Stimulated activated CD8-positive, alpha-beta memory T cell treated with anti-CD3 and anti-CD28 coated beads, Interleukin-12 subunit alpha, Interleukin-12 subunit beta, amount 100 ng/mL, for 4 hours (primary cell): ENCODE measurements around the gene ZNF835.
"Not testable (repeated sequence)": the region's sequence is repeated elsewhere in the genome, so short reads cannot be mapped to it uniquely, and the experiment has no call there.

Source experiments
- DNase-seq: peaks from one replicate; pipeline ENCODE4 v3.0.0-alpha.2; 2020; ENCODE audit warnings: low read depth

Gene ZNF835

DNA sequence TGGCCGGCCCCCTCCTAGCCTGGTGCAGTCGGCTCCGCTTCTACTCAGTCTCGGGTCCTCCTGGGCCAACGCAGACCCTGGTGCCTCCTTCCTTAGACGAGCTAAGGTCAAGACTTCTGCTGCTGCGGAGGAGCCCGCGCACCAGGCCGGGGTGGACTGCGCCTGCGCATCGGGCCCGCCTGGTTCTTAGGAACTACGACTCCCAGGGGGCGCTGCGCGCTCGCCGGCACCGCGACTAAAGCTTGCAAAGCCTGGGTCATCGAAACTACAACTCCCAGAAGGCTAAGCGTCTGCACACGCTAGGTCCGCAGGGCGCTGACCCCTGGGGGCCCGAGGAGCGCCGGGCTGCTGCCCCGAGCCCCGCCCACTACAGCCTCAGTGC, at the start of gene ZNF835:
ZNF835 (minus strand) TSS at position 145 of the 382 bp plus-strand sequence. CDS start 6,559 bp downstream, outside the sequence.
- DNase-seq = peak; percentile 66

DNA sequence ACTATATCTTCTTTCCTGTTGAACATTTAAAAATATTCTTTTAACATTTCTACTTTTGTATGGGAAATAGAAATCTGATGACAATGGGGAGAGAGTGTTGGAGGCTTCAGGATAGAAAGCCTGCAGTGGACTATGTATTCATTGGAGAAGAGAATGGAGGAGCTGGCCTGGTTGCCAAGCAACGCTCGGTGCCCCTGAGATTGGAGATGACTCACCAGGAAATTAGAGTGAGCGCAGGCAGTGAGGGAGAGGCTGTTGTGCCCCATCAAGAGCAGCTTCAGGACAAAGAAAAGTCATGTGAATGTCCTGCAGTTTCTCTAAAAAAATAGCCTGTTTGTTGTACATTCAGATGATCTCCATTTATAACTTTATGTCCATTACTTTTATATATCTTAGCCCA, 48.7 kb upstream of the ZNF835 start:
- no peak for DNase-seq

DNA sequence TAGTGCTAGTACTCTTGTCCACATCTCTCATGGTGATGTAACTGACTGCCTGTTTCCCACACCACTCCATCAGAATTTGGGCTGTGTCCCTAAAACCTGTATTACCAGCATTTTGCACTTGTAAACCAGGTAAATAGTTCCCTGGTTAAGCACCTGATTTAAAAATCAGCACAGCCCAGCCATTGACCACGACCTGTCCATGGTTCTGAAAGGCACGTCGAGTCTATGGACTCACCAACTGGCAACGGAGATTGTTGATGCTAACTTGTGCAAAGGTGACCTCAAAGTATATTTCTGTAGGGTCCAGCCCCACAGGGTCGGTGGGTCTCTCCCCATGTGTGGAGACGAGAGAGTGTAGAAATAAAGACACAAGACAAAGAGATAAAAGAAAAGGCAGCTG, 46.7 kb upstream of the ZNF835 start:
- DNase-seq = no peak

DNA sequence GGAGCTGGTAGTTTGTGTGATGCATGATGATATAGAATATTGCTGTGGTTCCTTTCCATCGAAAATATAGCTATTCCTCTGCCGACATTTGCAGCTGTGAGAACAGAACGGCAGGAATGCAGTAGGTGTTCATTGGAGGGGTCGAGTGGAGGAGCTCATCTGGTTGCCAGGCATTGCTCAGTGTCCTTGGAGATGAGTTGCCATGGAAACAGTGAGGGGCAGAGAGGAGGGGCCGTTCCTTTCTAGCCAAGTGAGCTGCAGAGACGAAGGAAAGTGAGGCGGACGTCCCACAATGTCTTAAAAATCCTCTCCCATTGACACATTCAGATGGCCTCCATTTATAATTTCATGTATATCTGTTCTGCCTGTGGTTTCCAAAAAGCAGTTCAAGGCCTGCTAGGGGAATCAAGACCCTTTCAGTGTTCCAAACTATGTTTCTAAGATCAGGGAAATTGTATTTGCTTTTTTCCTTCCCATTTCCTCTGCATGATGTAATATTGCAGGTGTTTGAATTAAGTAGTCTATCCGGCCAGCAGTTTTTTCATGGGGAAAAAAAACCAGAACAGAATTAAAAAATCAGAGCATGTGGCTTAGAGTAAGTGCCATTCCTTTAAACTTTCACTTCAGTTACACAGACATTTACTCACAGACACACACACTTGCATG, 41.2 kb upstream of the ZNF835 start:
- no peak for DNase-seq

DNA sequence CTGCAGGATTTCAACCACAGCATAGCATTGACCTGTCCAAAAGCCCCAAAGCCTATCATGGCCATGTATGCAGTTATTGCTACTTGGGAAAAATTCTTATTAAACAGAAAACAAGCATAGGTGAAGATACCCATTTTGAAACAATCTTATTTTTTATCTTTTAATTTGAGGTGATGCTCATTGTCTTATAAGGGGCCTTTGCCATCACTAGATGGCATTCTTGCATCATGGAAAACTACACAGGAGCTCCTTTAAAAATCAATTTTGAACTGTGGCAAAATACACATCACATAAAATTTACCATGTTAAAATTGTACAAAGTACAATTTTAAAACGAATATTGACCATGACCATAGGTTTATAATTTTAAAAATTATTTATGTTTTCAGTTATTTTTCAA, 38.9 kb upstream of the ZNF835 start:
- DNase-seq = no peak

DNA sequence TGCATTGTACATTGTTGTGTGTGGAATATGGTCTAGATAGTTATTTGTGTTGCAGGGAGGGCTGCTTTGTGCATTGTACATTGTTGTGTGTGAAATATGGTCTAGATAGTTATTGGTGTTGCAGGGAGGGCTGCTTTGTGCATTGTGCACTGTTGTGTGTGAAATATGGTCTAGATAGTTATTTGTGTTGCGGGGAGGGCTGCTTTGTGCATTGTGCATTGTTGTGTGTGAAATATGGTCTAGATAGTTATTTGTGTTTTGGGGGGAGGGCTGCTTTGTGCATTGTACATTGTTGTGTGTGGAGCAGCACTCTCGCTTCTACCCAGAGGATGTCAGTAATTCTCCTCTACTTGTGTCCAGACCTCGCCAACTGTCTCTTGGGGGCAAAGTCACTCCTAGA, 36.3 kb upstream of the ZNF835 start:
- DNase-seq = no peak

DNA sequence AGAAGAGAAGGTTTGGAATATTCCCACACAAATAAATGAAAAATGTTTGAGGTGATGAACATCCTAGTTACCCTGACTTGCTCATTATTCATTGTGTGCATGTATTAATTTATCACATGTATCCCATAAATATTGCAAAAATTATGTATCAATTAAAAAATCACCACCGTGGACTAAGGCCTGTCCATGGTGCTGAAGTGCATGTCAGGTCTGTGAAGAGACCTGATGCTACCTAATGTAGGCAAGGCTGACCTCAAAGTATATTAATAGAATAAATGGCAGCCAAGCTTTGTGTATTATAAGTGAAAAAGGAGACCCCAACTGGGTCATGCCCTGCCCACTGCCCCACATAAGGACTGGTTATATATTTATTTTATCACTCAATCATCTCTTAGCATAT, 34.4 kb upstream of the ZNF835 start:
- DNase-seq = no peak

DNA sequence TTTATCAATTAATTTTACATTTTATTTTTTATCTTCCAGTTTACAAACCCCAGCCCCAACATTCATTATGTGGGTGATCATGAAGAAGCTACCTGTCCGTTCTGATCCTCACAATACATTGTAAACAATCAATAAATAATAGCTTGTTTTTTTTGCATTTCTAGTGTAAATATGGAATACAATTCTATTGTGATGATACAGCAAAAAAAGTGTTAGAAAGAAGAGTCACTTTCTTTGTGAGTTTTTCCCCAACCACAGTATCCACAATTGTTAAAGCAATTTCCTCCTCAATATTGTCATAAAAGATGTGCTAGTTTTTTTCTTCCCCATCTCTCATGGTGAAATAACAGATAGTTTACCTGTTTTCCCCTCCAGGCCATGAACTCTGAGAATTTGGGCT, 30.3 kb upstream of the ZNF835 start:
- no peak for DNase-seq

DNA sequence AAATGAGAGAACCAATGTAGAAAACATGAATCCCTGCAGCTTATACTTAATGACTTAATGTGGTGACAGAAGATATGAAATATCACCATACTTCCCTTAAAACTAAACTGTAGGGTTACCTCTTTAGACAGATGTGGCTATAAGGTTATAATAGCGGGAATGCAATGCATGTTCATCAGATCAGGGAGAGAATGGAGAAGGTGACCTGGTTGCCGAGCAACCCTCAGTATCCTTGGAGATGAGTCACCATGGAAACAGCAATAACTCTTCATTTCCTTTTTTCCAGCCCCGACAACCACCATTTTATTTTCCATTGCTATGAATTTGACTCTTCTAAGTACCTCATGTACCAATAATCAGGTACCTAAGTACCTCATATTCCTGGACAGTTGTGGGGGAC, 28.0 kb upstream of the ZNF835 start:
- DNase-seq = no peak

DNA sequence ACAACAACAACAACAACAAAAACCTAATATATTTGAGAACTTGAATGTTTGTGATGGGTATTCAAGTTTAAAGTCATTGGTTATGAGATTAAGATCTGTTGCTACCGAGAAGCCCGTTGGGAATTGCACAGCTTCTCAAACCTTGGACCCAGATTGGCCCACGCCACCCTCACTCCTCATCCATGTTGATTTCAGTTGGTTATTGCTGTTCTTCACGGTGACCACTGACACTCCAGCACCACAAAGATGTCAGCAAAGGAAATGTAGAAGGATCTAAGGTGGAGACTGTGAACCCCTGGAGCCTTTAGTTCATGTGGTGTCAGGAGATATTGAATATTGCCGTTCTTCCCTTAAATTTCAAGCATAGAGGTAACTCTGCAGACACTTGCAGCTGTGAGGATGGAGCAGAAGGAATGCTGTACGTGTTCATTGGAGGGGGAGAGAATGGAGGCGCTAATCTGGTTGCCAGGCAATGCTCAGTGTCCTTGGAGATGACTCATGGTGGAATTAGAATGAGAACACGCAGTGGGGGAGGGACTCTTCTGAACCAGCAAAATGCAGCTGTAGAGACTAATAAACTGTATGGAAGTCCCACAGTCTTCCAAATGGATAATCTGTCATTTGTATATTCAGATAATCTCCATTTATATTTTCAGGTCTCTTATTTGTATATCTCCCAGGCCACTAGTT, 20.8 kb upstream of the ZNF835 start:
- no peak for DNase-seq

DNA sequence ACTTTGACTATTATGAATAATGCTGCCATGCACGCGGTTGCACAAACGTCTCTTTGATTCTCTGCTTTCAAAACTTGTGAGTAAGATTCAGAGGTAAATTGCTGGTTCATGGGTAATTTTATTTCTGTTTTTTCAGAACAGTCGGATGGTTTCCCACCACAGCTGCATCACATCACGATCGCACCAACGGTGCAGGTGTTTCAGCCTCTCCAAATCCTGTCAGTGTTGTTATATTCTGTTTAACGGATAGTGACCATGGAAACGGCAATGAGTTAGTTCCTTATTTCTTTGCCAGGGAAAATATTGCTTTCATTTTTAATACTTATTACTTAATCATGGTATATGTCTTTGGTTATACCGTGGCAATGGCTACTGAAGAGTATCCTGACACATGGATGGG, 19.1 kb upstream of the ZNF835 start:
- DNase-seq = no peak

DNA sequence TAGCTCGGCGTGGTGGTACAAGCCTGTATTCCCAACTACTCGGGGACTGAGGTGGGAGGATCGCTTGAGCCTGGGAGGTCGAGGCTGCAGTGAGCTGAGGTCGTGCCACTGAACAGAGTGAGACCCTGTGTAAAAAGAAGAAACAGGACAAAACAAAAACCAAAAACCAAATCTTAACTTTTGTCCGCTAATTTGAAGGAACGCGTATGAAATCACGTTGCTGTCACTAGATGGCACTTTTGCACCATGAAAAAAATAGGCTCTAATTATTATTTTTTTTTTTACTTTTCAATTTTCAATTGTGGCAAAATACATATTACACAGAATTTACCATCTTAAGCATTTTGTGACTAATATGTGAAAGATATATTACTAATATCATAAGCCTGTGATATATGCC, 17.6 kb upstream of the ZNF835 start:
- no peak for DNase-seq

DNA sequence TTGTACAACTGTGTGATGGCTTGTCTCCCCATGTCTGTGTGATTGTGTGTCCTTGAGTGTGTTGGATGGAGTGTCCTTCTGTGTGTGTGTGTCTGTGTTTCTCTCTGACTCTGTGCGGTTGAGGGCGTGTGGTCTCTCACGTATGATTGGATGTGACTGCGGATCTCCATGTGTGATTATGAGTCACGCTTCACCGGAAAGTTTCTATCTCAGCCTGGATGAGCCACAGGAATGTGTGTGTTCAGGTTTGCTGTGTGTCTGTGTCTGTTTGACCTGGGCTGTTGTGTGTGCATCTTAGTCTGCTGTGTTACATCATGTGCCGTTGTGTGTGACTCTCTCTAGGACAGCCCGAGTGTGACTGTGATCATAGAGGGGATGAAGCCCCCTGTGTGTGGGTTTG, 15.5 kb upstream of the ZNF835 start:
- no peak for DNase-seq

DNA sequence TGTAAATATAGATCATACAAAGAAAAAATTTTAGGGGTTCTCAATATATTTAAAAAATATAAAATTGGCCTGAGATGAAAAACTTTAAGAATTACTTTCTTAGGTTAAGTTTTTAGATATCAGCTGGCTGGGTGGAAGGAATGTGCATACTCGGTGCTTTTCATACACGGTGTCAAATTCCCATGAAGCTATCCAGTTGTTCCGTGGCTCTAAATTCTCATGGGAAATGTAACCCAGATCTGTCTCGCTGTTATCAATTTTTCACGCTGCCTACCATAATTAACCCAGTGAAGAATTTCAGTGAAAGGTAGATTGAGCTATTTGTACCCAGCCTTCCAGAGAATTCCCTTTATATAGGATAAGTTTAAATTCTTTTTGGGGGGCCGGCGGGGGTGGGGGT, 11.6 kb upstream of the ZNF835 start:
- DNase-seq = no peak

DNA sequence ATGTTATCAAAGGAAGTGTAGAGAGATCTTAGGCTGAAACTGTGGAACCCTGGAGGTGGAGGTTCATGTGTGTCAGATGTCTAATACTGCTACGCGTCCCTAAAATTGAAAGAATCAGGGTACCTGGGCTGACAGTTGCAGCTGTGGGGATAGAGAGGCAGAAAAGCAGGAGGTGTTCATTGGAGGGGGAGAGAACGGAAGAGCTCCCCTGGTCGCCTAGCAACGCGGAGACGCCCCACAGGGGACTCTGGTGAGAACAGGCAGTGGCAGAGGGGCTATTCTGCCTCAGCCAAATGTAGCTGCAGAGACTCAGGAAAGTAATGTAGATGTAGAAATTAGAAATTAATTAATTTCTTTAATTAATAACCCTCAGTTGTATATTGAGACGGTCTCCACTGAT, 10.1 kb upstream of the ZNF835 start:
- no peak for DNase-seq

DNA sequence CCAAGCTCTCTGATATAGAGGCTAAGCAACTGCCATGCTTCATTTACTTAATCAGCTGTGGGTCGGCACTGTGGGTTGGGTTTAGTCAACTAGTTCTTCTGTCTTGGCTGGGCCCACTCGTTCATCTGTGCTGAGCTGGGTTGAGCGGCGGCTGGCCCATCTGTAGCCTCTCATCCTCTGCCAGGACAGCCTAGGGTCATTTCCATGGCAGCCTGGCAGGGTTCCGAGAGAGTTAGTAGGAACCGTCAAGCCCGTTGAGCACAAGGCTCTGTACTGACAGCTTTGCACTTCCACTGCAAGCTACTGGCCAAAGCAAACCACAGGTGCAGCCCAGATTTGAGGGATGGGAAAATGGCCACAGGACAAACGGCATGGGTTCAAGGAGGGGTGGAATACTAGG, 6.6 kb upstream of the ZNF835 start:
- DNase-seq = no peak

DNA sequence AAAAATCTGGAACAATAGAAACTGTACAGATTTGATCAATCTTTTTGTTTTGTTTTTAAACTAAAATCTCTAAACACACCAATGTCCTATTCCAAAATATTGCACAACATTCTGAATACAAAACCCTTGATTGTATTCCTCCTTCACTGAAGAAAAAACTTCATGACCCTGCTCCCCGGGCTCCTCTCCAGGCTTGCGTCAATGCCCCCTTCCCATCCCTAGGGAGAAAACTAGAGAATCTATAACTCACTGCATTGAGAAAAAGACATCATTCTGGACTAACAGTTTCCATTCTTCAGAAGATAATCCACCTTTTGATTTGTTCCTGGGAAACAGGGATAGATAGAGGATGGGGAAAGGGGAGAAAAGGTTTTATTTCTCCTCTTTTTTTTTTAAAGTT, 1.1 kb upstream of the ZNF835 start:
- not testable (repeated sequence) for DNase-seq

DNA sequence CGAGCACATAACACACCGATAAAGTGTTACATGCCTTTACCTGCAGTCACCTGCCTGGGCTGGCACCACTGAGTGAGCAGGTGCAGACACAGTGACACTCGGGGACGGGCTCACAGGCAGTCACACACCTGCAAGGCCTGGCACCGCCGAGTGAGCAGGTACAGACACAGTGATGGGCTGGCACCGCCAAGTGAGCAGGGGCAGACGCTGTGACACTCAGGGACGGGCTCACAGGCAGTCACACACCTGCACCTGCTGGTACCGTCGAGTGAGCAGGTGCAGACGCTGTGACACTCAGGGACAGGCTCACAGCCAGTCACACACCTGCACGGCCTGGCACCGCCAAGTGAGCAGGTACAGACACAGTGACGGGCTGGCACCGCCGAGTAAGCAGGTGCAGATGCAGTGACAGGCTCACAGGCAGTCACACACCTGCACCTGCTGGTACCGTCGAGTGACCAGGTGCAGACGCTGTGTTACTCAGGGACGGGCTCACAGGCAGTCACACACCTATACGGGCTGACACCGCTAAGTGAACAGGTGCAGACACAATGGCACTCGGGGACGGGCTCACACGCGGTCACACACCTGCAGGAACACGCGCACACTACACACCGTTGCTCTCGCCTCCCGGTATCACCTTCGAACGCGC, 470 bp downstream of the ZNF835 start:
- DNase-seq = no peak

DNA sequence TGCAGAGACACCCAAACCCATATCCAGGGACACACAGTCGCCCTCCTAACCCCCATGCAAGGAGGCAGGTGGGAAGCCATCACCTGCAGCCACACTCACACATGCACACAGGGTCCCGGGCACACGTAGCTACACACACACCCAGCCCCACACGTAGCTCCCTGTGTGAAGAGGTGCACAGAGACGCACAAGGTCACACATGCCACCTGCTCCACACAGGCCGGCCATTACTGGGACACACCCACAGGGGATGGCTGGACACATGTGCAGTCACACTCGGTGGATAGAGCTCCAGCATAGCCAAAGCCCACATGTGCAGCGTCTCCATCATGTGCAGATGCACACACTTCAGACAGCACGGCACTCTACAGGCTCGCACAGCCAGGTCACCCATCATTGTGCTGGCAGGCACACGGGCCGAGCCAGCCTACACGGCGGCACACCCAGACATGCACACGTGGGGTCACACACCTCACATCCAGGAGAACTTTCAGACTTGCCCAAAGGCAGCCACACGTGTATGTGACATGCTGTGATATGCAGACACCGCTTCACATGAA, 1.1 kb downstream of the ZNF835 start:
- DNase-seq = no peak

DNA sequence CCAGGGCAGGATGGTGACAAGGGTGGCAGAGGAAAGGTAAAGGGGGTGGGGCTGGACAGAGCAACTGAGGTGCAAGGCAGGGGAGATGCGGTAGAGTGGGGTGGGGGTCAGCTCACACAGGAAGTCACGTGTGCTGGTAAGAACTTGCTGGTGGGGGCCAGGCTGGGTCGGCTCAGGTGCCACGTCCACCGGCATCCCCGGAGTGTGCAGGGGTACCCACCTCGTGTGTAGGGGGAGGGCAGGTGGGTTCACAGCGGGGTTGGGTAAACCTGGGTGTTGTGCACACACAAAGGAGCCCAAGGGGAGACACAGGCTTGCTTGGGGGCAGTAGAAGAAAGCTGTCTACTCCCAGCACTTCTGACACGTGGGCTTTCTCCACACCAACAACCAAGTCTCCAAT, 2.9 kb downstream of the ZNF835 start:
- no peak for DNase-seq

DNA sequence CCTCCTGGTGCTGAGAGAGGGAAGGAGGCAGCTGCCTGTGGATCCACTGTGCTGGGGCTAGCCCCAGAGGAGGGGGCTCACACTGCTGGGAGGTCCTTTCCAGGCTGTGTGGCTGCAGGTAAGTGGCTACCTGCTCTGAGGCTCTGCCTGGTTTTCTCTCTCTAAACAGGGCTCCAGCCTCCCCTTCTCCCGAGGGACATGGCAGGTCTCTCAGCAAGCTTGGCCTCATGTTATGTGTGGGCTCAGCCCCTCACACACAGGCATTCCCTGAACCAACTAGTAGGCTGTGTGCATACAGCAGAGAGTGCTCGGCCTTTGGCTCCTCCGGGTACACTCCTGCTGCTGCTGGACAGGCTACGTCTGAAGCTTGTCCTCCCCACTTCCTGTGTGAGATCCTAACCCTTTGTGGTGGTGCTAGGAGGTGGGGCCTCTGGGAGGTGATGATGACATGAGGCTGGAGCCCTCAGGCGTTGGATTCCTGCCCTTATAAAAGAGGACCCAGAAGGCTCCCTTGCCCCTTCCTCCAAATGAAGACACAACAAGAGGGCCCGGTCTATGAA, 4.2 kb downstream of the ZNF835 start:
- DNase-seq = no peak

DNA sequence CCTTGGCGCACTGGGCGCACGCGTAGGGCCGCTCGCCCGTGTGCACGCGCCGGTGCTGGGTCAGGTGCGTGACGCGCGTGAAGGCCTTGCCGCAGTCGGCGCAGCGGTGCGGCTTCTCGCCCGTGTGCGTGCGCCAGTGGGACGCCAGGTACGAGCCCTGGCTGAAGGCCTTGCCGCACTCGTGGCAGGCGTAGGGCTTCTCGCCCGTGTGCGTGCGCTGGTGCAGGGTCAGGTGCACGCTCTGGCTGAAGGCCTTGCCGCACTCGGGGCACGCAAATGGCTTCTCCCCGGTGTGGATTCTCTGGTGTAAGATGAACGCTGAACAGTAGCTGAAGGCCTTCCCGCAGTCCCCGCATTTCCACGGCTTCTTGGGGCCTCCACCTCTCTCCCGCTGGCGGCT, 7.0 kb downstream of the ZNF835 start:
- DNase-seq = no peak

DNA sequence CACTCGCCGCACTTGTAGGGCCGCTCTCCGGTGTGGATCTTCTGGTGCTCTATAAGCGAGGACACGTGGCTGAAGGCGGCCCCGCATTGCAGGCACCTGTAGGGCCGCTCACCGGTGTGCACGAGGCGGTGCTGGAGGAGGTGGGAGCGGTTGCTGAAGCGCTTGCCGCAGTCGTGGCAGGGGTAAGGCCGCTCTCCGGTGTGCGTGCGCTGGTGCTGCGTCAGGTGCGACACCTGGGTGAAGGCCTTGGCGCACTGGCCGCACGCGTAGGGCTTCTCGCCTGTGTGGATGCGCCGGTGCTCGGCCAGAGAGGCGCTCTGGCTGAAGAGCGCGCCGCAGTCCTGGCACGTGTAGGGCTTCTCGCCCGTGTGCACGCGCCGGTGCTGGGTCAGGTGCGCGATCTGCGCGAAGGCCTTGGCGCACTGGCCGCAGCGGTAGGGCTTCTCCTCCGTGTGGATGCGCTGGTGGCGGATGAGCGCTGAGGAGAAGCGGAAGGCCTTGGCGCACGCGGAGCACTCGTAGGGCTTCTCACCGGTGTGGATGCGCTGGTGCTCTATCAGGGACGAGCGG, 7.5 kb downstream of the ZNF835 start:
- no peak for DNase-seq
